ENCODE data around the gene FBXL16. TPM values are rescaled to one million over a fixed set of nuclear protein-coding genes. Genes with fewer than 3 reads are reported as not detected.

Gene FBXL16
- total and polyA plus RNA-seq, 2 donors (not counting 1 experiment from before 2014, with no cell fraction given), result 0.07 TPM; not detected in 1

GRCh38 chr16:678858-679813, 26.5 kb downstream of the FBXL16 start:
- peak overlapping the region; percentile 69 for H2AFZ ChIP-seq (ENCODE audit: low read length)
- DNase-seq (ENCODE audit: low read depth in 2 of 2), result peak; percentile 45 to 56
- H3K27me3 ChIP-seq (ENCODE audit: control insufficient read depth, insufficient read depth, low read length), result no peaks in the 10 kb centered on the region
- no peaks in the 10 kb centered on the region for H3K9me3 ChIP-seq (ENCODE audit: control insufficient read depth, insufficient read depth, low read depth, low read length)
- H3K36me3 ChIP-seq (ENCODE audit: control insufficient read depth, insufficient read depth, low read length), result peaks cover 20% of the 10 kb centered on the region
- peak overlapping the region; percentile 67 for H3K27ac ChIP-seq (ENCODE audit: insufficient read depth, low read length)
- peaks cover 31% of the 10 kb centered on the region for H3K79me2 ChIP-seq (ENCODE audit: control insufficient read depth, insufficient read depth, low read length)
- H3K4me2 ChIP-seq (ENCODE audit: extremely low read depth, insufficient read depth, low read length), result peak overlapping the region; percentile 75
- peak overlapping the region; percentile 43 to 57 (median 45) for H3K4me3 ChIP-seq (replicated peaks in 1 of 4; ENCODE audit: control extremely low read depth in 1 of 4, insufficient read depth in 1 of 4, low read depth in 3 of 4, low read length in 4 of 4)
- TF ChIP-seq CTCF (conservative IDR thresholded peaks at IDR 0.05 in 1 of 2, IDR thresholded peaks at IDR 0.05 in 1 of 2; ENCODE audit: low read depth in 1 of 2, low read length in 2 of 2) (no peak), EZH2 (IDR thresholded peaks at IDR 0.05; ENCODE audit: low read length, missing control alignments) (no peak)
- peak overlapping the region; percentile 23 for H3K9ac ChIP-seq (ENCODE audit: insufficient read depth, low read length)
- peaks cover 23% of the 10 kb centered on the region for H3K4me1 ChIP-seq (ENCODE audit: control insufficient read depth, extremely low read depth, insufficient read depth, low read length)
- no peaks in the 10 kb centered on the region for H4K20me1 ChIP-seq (ENCODE audit: control insufficient read depth, extremely low read depth, insufficient read depth, low read length)

- Histone ChIP-seq H3K27ac (ENCODE audit: insufficient read depth, low read length) (no peak overlapping the region), H3K36me3 (ENCODE audit: control insufficient read depth, insufficient read depth, low read length) (peaks cover 19% of the 10 kb centered on the region), H3K4me2 (ENCODE audit: extremely low read depth, insufficient read depth, low read length) (no peak overlapping the region), H3K27me3 (ENCODE audit: control insufficient read depth, insufficient read depth, low read length) (no peaks in the 10 kb centered on the region), H3K4me3 (replicated peaks in 1 of 4; ENCODE audit: control extremely low read depth in 1 of 4, insufficient read depth in 1 of 4, low read depth in 3 of 4, low read length in 4 of 4) (no peak overlapping the region), H3K9ac (ENCODE audit: insufficient read depth, low read length) (no peak overlapping the region), H3K9me3 (ENCODE audit: control insufficient read depth, insufficient read depth, low read depth, low read length) (no peaks in the 10 kb centered on the region), H4K20me1 (ENCODE audit: control insufficient read depth, extremely low read depth, insufficient read depth, low read length) (no peaks in the 10 kb centered on the region), H3K79me2 (ENCODE audit: control insufficient read depth, insufficient read depth, low read length) (peaks cover 26% of the 10 kb centered on the region), H3K4me1 (ENCODE audit: control insufficient read depth, extremely low read depth, insufficient read depth, low read length) (peaks cover 18% of the 10 kb centered on the region), H2AFZ (ENCODE audit: low read length) (no peak overlapping the region)
- no peak for DNase-seq (ENCODE audit: low read depth in 2 of 2)
- no peak for TF ChIP-seq CTCF (conservative IDR thresholded peaks at IDR 0.05 in 1 of 2, IDR thresholded peaks at IDR 0.05 in 1 of 2; ENCODE audit: low read depth in 1 of 2, low read length in 2 of 2)
- no peak for TF ChIP-seq EZH2 (IDR thresholded peaks at IDR 0.05; ENCODE audit: low read length, missing control alignments)
These were observed 27.3 kb downstream of the FBXL16 start for GRCh38 chr16:678209-678857.
